GM18508 (cell line): ENCODE data around the gene UBE2S.
"Not testable (repeated sequence)": the region's sequence is repeated elsewhere in the genome, so short reads cannot be mapped to it uniquely, and the experiment has no call there.

Experiments used
- ATAC-seq: cut with Tn5 transposase; IDR thresholded peaks from one replicate; pipeline ENCODE4 v1.9.1; 2021; ENCODE audit warnings: moderate number of reproducible peaks; ENCODE audit not compliant: insufficient read depth, unreplicated experiment

Gene UBE2S

DNA sequence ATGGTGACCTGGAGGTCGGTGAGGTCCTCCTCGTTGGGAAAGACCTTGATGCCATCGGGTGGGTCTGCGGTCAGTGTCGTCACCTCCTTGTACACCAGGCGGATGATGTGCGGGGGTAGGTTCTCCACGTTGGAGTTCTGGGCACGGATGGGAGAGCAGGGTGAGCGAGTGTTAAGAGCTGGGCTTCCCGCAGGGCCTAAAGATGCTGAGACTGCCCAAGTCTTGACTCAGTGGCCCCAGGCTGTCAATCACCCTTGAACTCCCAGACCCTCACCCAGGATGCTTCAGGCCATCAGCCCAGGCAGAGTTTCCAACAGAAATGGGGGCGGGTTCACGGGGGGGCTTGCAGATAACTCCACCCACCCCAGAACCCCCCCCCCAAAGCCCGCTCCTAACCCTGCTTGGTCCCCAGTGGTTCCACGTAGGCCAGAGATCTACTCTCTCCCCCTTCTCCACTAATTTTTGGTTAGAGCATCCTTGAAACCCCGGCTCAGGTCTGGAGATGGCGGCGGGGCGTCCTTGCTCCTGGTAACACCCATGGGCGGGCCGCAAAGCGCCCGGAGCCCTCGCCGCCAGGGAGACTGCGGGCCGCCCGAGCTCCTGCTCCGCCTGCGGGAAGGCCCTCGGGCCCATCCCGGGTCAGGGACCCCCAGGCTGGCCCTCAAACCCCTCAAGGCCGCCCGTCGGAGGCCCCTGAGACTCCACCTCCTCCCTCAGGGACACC lies 600 bp downstream of the UBE2S start:
- ATAC-seq: no peak

DNA sequence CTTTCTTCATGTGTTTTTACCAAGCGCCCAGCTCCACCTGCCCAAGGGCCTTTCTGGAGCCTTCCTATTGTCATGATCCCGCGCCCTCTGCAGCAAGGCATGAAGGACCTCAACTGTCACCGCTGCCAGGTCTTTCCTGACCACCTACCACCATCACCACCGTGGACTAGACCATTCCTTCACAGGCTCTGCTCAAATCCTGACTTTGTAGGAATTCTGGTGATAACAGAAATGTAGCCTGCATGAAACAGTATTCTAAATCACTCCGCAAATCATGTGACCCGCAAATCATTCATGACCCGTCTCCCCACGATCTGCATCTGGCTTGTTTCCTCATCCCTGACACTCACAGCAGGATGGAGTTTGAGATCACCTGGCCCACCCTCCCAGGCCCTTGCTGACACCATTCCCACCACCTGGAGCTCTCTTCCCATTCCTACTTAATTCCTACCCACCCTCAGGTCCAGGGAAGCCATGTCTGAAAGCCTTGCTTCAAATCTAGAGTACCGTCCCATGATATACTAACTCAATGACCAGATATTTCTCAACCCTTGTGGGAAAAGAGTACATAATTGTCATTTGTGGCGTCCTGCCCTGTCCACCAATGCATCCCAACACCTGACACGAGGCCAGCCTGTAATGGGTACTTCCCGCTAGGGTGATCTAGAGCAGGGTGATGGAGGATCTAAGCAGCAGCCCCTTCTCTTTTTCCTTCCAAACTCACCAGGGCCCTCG lies 1.3 kb downstream of the UBE2S start:
- ATAC-seq: no peak

DNA sequence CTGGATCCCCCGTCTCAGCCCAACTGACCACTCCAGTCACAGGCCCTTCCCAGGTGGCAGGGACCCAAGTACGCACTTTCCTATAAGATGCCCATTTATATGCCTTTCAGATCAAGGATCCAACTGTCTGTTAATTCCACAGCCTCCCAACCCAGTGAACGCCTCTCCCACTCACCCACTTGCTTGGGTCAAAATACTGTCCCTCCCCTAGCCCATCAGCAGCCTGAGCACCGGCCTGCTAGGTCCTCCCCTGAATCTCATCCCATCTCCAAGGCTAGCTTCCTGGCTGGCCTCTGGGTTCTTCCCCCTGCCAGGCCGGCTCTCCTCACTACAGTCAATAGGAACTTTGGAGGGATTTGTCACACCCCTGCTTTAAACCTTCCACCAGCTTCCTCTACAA lies 1.9 kb downstream of the UBE2S start:
- ATAC-seq: no peak

DNA sequence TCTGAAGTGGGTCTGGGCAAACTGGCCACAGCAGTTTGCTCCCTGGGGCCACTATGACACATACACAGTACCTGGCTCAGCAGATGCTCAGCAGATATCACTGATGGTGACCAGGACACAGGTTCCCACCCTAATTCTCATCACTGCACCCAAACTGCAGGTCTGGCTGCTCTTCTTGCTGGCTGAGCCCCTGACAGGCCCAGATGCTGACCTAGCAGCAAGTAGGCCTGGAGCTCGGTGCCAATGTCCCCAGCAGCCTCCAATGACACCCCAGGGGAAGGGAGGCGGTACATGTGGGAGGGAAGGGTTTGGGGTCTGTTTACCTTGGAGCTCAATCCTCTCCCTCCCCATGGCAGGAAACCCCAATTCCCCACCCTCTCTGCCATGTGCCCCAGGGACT lies 5.1 kb downstream of the UBE2S start:
- ATAC-seq: no peak

DNA sequence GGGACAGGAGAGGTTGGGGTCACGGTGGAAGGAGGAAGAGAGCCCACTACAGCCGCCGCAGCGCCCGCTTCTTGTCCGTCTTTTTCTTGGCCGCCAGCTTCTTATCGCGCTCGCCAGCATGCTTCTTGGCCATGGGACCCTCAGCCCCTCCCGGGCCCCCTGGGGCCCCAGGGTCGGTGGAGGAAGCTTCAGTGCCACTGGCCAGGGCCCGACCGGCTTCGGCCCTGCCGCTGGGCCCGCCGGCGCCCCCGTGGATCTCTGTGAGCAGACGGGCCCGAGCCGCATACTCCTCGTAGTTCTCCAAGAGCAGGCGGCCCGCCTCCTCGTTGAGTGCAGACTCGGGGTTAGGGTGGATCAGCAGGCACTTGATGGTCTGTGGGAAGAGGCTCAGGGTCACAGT lies 6.2 kb downstream of the UBE2S start:
- not testable (repeated sequence) for ATAC-seq

DNA sequence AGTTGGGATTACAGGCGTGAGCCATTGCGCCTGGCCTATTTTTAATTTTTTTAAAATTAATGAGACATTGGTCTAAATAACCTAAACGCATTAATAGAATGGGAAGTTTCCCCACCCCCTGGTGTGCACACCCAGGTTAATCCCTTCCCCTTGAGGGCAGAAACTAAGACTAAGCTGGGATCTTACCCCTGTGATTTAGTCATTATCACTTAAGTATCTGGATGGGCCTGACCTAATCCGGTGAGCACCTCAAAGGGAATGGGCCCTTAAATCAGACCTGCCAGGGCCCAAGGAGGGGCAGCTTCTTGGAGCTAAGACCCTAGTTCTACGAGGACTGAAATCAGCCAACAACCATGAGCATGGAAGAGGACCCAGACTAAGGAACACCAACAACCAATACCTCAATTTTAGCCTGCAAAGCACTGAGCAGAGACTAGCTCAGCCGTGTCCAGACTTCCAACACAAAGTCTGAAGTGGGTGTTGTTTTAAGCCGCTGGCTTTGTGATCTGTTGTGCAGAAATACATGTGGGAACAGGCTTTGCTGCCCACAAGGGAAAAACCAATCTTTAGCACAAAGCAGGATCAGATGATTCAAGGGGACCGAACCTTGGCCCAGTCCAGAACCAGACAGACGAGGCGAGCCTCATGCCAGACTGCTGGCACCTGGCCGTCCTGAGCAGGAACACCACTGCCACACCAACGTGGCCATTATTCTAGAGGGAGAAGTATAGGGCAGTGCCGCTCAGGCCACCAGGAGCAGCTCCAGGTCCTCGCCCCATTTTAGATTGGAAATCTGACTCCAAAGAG lies 7.1 kb downstream of the UBE2S start:
- ATAC-seq: no peak

DNA sequence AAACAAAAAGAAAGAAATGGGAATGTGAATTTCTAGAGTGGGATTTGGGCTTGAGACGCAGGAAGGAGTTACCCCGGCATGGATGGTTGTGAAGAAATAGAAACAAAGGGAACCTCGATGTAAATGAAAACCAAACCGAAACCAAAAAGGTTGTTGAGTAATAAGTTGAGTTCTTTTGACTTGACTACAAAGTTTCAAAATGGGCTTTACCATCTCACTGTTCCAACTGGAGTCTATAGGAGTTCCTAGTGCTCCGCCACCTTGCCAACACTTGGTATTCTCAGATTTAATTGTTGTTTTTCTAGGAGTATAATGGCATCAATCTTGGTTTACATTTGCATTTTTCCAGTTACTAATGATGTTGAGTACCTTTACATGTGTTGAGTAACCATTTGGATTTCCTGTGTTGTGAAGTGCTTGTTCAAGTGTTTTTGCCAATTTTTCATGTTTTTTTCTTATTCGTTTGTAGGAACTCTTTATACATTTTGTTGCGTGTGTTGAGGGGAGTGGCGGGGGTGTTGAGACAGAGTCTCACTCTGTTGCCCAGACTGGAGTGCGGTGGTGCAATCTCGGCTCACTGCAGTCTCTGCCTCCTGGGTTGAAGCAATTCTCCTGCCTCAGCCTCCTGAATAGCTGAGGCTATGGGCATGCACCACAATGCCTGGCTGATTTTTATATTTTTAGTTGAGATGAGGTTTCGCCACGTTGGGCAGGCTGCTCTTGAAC lies 9.2 kb downstream of the UBE2S start:
- no peak for ATAC-seq

DNA sequence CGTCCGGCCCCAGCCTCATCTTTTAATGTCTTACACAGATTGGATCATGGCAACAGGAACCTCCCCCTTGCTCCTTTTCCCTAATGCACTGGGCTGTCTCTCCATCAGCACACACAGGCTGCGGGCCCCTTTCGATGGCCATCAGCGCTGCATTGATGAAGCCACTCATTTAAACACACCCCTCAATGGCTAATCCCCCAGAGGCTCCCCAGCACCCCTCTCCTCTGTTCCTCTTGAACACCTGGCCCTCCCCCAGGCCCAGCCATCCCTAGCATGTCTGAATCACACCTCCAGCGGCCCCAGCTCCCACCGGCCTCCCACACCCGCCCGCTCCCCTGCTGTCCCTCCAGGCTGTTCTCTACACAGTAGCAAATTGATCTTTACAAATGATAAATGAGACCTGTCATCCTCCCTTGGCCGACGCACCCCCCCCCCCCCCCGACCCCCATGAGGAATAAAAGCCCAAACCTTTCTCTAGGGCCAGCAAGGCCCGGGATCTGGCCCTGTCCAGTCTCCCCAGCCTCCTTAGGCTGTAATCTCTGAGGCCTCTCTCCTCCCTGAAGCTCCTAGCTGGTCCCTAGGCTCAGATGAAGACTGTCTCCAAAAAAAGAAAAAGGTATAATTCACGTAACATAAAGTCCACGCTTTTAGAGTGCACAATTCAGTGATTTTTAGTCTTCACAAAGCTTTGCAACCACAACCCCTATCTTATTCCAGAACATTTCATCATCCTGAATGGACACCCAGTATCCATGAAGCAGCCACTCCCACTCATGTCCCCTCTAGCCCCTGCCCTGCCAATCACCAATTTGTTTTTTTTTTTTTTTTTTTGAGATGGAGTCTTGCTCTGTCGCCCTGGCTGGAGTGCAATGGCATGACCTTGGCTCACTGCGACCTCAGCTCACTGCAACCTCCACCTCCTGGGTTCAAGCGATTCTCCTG lies 14.5 kb downstream of the UBE2S start:
- no peak for ATAC-seq

DNA sequence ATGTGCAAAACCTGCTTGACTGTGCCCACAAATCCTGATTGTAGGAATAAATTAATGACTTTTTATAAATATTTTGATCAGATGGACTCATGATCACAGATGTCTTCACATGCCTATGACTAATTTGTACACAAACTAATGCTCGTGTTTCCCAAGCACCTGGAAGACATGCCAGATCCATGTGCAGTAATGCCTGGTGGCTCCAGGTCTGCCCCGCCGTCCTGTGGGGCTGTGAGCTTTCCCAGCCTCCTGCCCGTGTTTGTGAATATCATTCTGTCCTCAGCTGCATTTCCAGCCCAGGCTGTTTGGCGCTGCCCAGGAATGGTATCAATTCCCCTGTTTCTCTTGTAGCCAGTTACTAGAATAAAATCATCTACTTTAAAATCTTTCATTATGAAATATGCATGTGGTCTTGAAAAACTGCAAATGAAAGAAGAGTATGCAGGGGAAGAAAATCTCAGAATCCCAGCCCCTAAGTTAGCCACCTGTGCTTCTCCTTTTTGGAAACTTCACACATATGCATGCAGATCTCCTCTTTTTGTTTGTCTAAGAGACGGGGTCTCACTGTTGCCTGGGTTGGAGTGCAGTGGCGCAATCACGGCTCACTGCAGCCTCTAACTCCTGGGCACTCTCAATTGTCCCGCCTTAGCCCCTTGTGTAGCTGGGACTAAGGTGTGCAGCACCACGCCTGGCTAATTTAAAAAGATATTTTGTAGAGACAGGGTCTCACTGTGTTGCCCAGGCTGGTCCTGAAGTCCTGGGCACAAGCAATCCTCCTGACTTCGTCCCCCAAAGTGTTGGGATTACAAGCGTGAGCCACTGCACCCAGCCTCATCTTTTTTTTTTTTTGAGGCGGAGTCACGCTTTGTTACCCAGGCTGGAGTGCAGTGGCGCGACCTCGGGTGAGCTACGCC lies 15.6 kb downstream of the UBE2S start:
- ATAC-seq: no peak

DNA sequence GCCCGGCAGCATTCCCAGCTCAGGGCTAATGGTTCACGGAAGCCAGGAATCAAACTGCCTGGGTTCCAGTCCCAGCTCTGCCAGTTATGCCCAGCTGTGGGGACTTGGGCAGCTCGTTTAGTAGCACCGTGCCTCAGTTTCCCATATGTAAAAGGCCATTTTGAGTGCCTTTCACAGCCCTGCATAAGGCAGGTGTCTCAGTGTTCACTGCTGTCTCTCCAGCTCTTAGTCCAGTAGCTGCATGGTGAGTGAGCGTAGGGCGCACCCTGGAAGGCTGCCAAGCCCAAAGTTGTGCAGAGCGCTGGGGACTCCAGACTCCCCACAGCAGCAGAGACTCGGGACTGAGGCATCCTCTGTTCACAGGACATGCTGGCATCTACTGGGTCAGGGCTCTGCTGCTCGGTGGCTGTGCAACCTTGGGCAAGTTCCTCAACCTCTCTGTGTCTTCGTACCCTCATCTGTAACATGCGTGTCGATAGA lies 16.4 kb downstream of the UBE2S start:
- ATAC-seq: no peak

DNA sequence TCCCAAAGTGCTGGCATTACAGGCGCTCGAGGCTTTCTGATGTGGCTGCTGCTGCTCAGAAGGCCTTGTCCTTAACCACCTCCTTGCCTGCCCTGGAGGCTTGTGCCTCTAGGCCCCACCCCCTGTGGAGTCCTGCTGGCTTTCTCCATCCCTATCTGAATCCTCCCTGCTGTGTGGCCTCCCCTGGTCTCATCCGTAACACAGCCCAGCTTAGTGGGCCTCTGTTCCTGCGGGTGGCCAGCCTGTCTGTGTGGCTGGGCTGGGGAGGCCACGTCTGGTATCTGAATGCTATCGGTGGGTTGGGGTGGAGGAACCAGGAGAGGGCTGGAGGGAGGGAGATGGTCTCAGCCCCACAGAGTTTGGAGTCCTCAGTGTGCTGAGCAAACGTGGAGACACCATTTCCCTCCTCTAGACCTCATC lies 17.1 kb downstream of the UBE2S start:
- no peak for ATAC-seq

DNA sequence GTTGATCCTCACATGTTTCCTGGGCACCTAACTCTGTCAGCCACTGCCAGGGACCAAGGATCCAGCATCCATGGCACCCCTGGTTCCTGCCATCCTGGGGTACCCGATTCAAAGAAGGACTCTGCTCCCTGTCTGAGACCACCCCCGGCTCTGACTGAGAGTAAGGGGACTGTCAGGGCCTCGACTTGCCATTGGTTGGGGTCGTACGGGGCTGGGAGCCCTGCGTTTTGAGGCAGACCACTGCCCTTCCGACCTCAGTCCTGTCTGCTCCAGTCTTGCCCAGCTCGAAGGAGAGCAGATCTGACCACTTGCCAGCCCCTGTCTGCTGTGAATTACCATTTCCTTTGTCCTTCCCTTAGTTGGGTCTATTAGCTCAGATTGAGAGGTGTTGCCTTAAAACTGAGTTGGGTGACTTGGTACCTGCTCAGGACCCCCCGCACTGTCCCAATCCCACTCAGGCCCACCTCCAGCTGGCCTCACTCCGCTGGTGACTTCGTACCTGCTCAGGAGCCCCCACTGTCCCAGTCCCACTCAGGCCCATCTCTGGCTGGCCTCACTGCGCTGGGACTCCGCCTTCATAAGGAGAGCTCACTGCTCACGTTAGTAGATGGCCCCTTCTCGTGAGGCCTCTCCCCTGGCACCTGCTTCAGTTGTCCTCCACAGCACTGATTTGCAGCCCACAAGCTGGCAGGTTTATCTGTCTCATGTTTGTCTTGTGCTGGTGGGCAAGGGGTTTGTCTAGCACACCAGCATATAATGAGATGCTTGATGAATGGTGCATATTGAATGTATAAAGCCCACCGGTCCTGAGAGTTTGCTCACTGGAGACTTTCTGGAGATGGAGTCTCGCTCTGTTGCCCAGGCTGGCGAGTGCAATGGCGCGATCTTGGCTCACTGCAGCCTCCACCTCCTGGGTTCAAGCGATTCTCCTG lies 17.9 kb downstream of the UBE2S start:
- ATAC-seq: no peak

DNA sequence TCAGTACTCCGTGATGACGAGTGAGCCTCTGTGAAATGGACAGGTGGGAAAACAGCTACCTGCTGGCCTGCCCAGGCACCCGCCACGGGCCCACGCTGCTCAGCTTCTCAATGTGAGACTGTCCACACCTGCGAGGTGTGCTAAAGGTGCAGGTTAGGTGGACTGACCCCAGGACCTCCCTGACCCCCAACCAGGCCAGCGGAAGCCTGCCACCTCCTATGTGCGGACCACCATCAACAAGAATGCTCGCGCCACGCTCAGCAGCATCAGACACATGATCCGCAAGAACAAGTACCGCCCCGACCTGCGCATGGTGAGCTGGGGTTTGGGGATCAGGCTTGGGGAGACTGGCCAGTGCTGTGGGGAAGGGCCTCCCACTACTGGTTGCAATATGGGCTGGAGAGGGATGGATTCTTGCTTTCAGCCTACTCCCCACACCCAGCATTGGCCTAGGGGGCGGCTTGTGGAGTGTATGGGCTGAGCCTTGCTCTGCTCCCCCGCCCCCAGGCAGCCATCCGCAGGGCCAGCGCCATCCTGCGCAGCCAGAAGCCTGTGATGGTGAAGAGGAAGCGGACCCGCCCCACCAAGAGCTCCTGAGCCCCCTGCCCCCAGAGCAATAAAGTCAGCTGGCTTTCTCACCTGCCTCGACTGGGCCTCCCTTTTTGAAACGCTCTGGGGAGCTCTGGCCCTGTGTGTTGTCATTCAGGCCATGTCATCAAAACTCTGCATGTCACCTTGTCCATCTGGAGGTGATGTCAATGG lies 19.7 kb downstream of the UBE2S start:
- no peak for ATAC-seq

DNA sequence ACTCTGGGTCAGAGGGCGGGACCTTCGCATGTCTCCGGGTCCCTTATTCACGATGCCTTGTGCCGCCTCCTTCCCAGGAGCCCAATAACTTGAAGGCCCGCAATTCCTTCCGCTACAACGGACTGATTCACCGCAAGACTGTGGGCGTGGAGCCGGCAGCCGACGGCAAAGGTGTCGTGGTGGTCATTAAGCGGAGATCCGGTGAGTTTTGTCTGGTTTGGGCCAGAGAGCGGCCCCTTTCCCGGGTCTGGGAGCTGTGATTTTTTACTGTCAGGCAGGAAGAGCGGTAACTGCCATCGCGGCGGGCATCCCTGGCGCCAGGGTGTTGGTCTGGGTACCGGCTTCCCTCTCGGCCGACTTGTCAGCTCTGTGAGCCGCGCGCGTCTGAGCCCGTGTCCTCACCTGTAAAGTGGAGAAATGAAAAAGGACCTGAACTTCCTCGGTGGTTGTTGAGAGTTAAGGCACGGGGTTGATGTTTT lies 21.1 kb downstream of the UBE2S start:
- ATAC-seq: no peak

DNA sequence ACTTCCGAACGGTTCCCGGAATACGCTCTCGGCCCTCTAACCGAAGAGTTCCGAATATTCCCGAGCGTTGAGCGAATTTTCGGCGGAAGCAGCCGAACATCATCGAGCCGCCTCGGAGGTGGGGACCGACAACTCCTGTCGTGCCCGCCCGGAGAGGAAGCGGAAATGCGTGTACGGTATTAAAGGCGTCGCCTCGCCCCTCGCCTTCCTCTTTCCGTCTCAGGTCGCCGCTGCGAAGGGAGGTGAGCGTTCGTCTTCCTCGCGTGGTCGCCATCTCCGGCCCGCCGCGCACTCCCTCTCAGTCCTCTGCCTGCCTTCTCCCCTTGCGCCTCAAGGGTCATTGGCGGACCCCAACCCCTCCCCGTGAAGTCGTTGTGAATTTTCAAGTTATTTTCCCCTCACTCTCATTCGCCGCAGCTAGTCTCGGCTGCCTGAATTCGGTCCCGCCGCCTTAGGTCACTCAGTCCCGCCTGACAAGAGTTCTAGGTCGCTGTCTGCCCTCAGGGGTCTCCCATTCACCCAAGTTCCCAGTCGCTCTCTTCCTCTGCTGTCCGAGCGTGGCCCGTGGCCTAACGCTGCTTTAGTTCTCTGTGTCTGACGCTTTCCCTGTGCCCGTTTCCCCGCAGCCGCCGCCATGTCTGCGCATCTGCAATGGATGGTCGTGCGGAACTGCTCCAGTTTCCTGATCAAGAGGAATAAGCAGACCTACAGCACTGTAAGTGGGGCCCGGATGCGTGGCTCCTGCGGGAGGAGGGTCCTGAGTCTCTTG lies 21.7 kb downstream of the UBE2S start, which contains the start of gene RPL28:
Gene RPL28 (plus strand): TSS at position 209 of the 769 bp plus-strand sequence. CDS start 426 bp downstream, at position 635.
- peak; percentile 65 for ATAC-seq
